IPS-NIHi11 (cell line): ENCODE measurements around the gene ADH4.

ENCODE experiments used
- DNase-seq: peaks from one replicate; pipeline ENCODE4 v3.0.0; 2012; ENCODE audit warnings: mixed read lengths, low spot score

Gene ADH4

GRCh38 chr4:99079625-99080295 is 64.3 kb downstream of the ADH4 start:
- DNase-seq, result no peak

GRCh38 chr4:99078931-99079624 is 65.0 kb downstream of the ADH4 start:
- DNase-seq, result no peak

DNA sequence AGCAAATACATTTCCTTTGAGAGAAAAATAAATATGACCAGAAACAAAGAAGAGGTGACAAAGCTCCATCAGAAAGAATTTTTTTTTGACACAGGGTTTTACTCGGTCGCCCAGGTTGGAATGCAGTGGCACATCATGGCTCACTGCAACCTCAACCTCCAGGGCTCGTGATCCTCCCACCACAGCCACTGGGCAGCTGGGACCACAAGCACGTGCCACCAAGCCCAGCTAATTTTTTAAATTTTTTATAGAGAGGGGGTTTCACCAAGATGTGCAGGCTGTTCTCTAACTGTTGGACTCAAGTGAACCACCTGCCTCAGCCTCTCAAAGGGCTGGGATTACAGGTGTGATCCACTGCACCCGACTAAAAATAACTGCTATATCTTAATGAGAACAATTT is 65.8 kb downstream of the ADH4 start:
- no peak for DNase-seq

GRCh38 chr4:99077177-99077576 is 66.9 kb downstream of the ADH4 start:
- no peak for DNase-seq

DNA sequence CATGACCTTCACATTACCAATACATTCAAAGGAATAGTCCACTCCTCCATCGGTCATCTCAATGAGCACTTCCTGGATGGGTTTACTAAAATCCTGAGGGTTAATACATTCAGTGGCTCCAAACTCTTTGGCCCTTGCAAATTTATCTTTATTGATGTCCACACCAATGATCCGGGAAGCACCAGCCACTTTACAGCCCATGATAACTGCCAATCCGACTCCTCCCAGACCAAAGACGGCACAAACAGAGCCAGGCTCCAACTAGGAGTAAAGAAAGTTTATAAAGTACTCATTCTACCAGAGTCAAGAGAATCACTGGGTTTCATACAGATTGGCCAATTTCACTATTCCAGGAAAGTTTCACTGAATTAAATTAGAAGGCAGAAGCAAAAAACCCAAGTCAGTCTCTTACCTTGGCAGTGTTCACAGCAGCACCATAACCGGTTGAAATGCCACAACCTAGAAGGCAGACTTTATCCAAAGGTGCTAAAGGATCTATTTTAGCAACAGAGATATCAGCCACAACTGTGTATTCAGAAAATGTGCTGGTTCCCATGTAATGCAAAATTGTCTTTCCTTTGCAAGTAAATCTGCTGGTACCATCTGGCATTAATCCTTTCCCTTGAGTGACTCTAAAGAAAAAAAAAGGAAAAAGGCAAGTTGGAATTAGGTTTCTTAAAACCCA is 67.7 kb downstream of the ADH4 start:
- DNase-seq, result no peak

DNA sequence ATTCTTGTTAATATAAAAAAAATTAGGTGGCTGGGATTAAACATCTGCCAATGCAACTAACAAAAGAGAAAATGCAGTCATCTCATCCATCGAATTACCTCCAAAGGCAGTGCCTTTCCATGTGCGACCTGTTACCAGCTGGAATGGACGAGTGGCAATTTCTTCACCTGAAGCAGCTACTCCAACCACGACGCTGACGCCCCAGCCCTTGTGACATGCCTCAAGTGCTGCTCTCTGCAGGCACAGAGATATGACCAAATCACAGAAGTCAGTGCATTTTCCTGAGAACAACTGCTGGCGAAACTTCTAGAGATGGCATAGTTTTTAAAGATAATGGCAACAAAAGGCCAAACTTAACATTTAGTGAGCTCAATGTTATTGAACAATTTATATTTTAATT is 69.3 kb downstream of the ADH4 start:
- no peak for DNase-seq
